DOHH2 (cell line): ENCODE data around the gene PIP4K2C.
"Not testable (repeated sequence)": the region's sequence is repeated elsewhere in the genome, so short reads cannot be mapped to it uniquely, and the experiment has no call there.

Source experiments
- H3F3A ChIP-seq: fragments of 200-600 bp; sonication (generic), shearing (Covaris generic); 2 replicates; pipeline ENCODE4 v1.6.0; 2016; ENCODE audit warnings: antibody characterized with exemption, mild to moderate bottlenecking; ENCODE audit not compliant: control insufficient read depth, insufficient read depth
- H3K27ac ChIP-seq: fragments of 200-600 bp; sonication (generic); 2 replicates; pipeline ENCODE4 v1.5.1; 2014; ENCODE audit warnings: low read depth, mild to moderate bottlenecking, low read length, moderate library complexity
- H3K27me3 ChIP-seq: fragments of 200-600 bp; sonication (generic); 2 replicates; pipeline ENCODE4 v1.6.1; 2014; ENCODE audit warnings: mild to moderate bottlenecking, low read length, mixed read lengths; ENCODE audit not compliant: control insufficient read depth
- H3K36me3 ChIP-seq: fragments of 200-600 bp; sonication (generic); 2 replicates; pipeline ENCODE4 v1.6.1; 2014; ENCODE audit warnings: mild to moderate bottlenecking, low read length, moderate library complexity, mixed read lengths; ENCODE audit not compliant: control insufficient read depth
- H3K4me1 ChIP-seq: fragments of 200-600 bp; sonication (generic); 2 replicates; pipeline ENCODE4 v1.6.1; 2014; ENCODE audit warnings: mild to moderate bottlenecking, low read length, mixed read lengths; ENCODE audit not compliant: control insufficient read depth
- H3K4me2 ChIP-seq: fragments of 200-600 bp; sonication (generic); 2 replicates; pipeline ENCODE4 v1.6.0; 2014; ENCODE audit warnings: mild to moderate bottlenecking, low read length, moderate library complexity
- H3K4me3 ChIP-seq: fragments of 200-600 bp; sonication (generic); 2 replicates; pipeline ENCODE4 v1.5.1; 2014; ENCODE audit warnings: mild to moderate bottlenecking, low read length, mixed read lengths
- H3K79me2 ChIP-seq: fragments of 200-600 bp; sonication (generic); 2 replicates; pipeline ENCODE4 v1.6.1; 2014; ENCODE audit warnings: mild to moderate bottlenecking, low read length, mixed read lengths; ENCODE audit not compliant: control insufficient read depth
- H3K9me2 ChIP-seq: fragments of 200-600 bp; sonication (generic); replicated peaks from 2 replicates; pipeline ENCODE4 v1.6.1; 2014; ENCODE audit warnings: mild to moderate bottlenecking, low read length, mixed read lengths; ENCODE audit not compliant: control insufficient read depth
- H3K9me3 ChIP-seq: fragments of 200-600 bp; sonication (generic); 2 replicates; pipeline ENCODE4 v1.6.1; 2014; ENCODE audit warnings: antibody characterized with exemption, low read length, mixed read lengths; ENCODE audit not compliant: control insufficient read depth, insufficient read depth
- H4K20me1 ChIP-seq: fragments of 200-600 bp; sonication (generic); 2 replicates; pipeline ENCODE4 v1.6.0; 2014; ENCODE audit warnings: low read depth, mild to moderate bottlenecking, antibody characterized with exemption, low read length, moderate library complexity; ENCODE audit not compliant: control insufficient read depth, insufficient read depth
- EZH2phosphoT487 ChIP-seq: fragments of 200-600 bp; sonication (generic); IDR thresholded peaks from 2 replicates; pipeline ENCODE4 v1.6.1; 2017; ENCODE audit warnings: borderline replicate concordance, mild to moderate bottlenecking, antibody characterized with exemption, low read length, moderate library complexity, mixed read lengths
- TF ChIP-seq, protein P1 (sequence below): fragments of 200-600 bp; sonication (generic); IDR thresholded peaks from one replicate; pipeline ENCODE4 v1.5.1; 2014; ENCODE audit warnings: antibody characterized with exemption, mild to moderate bottlenecking, low read depth, low read length; ENCODE audit not compliant: poor library complexity, severe bottlenecking

PIP4K2C gene

DNA sequence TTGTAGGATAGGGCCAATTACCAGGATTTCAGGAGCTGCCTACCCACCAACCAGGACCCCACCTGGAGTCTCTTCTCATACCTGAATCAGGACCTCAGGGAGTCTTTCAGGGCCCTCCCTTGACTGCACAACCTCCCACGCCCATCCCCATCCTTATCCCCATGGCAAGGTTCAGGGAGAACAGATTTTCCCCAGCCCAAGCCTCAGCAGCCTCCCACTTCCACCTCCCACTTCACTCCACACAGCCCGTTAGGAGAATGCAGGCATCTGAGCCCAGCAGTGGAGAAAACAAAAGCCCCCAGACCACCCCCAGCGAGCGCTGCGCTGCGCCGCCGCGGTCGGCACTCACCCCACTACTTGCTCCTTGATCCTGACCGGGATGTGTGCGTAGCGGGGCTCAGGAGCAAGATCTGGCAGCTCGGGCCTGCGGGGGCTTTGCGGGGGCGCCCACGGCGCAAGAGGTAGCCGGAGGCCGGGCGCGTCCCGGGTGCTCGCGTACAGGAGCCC is 40.6 kb downstream of the PIP4K2C start:
- Histone ChIP-seq H3K9me3 (no peaks in the 10 kb centered on the region), H3K4me2 (no peak overlapping the region), H3K9me2 (no peaks in the 10 kb centered on the region), H3K36me3 (no peaks in the 10 kb centered on the region), H3K4me3 (no peak overlapping the region), H3K27me3 (peaks cover 74% of the 10 kb centered on the region), H3K79me2 (no peaks in the 10 kb centered on the region), H3K4me1 (peaks cover 13% of the 10 kb centered on the region), H3K27ac (no peak overlapping the region), H3F3A (0 out of 2 replicates have a peak, but pooled peaks cover 2% of the 10 kb centered on the region), H4K20me1 (no peaks in the 10 kb centered on the region)
- TF ChIP-seq, protein P1, sequence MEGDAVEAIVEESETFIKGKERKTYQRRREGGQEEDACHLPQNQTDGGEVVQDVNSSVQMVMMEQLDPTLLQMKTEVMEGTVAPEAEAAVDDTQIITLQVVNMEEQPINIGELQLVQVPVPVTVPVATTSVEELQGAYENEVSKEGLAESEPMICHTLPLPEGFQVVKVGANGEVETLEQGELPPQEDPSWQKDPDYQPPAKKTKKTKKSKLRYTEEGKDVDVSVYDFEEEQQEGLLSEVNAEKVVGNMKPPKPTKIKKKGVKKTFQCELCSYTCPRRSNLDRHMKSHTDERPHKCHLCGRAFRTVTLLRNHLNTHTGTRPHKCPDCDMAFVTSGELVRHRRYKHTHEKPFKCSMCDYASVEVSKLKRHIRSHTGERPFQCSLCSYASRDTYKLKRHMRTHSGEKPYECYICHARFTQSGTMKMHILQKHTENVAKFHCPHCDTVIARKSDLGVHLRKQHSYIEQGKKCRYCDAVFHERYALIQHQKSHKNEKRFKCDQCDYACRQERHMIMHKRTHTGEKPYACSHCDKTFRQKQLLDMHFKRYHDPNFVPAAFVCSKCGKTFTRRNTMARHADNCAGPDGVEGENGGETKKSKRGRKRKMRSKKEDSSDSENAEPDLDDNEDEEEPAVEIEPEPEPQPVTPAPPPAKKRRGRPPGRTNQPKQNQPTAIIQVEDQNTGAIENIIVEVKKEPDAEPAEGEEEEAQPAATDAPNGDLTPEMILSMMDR: no peak
- no peak for TF ChIP-seq EZH2phosphoT487

GRCh38 chr12:57632073-57632957 is 41.3 kb downstream of the PIP4K2C start:
- Histone ChIP-seq H3K27me3 (peaks cover 69% of the 10 kb centered on the region), H3K79me2 (no peaks in the 10 kb centered on the region), H3K4me2 (peak overlapping the region; percentile 78), H4K20me1 (no peaks in the 10 kb centered on the region), H3K4me3 (peak overlapping the region; percentile 64), H3K4me1 (peaks cover 13% of the 10 kb centered on the region), H3K9me3 (no peaks in the 10 kb centered on the region), H3K9me2 (no peaks in the 10 kb centered on the region), H3K27ac (no peak overlapping the region), H3F3A (0 out of 2 replicates have a peak, but pooled peaks cover 2% of the 10 kb centered on the region), H3K36me3 (no peaks in the 10 kb centered on the region)
- TF ChIP-seq EZH2phosphoT487: peak; percentile 25; the same call in 1 of the 2 replicates
- TF ChIP-seq, protein P1: no peak

- Histone ChIP-seq H3K27ac (no peak within 1 kb of the TSS), H3F3A (0 out of 2 replicates have a peak, but pooled peaks cover 2% of the 10 kb centered on the region), H3K27me3 (peaks cover 60% of the 10 kb centered on the region), H4K20me1 (no peaks in the 10 kb centered on the region), H3K4me3 (peak within 1 kb of the TSS; percentile 64), H3K9me2 (no peaks in the 10 kb centered on the region), H3K4me1 (peaks cover 13% of the 10 kb centered on the region), H3K9me3 (no peaks in the 10 kb centered on the region), H3K79me2 (no peaks in the 10 kb centered on the region), H3K36me3 (no peaks in the 10 kb centered on the region), H3K4me2 (peak within 1 kb of the TSS; percentile 78)
- TF ChIP-seq, protein P1: peak; percentile 89
- peak; percentile 5; the same call in 1 of the 2 replicates for TF ChIP-seq EZH2phosphoT487
Observed at GRCh38 chr12:57632958-57633840, 42.2 kb downstream of the PIP4K2C start, which contains the start of gene B4GALNT1. TSS of gene B4GALNT1 (minus strand) at chr12:57633201. CDS start at chr12:57632132, 1,069 bp downstream.

- Histone ChIP-seq H3K4me1 (peaks cover 13% of the 10 kb centered on the region), H3K27me3 (peaks cover 51% of the 10 kb centered on the region)
- H3K27ac ChIP-seq, H3K4me2 ChIP-seq, H3K36me3 ChIP-seq, H3K4me3 ChIP-seq, H3K9me3 ChIP-seq, H3F3A ChIP-seq, H3K9me2 ChIP-seq, H4K20me1 ChIP-seq, H3K79me2 ChIP-seq: not testable (repeated sequence)
Observed at GRCh38 chr12:57636731-57637130, 45.7 kb downstream of the PIP4K2C start.
